Loucy (cell line): Measurements from ENCODE around the gene GNGT1.

ENCODE experiments used
- EZH2phosphoT487 ChIP-seq: fragments of 200-600 bp; IDR thresholded peaks from 2 replicates; pipeline ENCODE4 v1.6.1; 2018; ENCODE audit warnings: antibody characterized with exemption, mild to moderate bottlenecking, moderate library complexity, borderline replicate concordance
- TF ChIP-seq, protein P1 (sequence below): fragments of 200-600 bp; sonication (generic); conservative IDR thresholded peaks from 2 replicates; pipeline ENCODE4 v1.5.1; 2014; ENCODE audit warnings: mild to moderate bottlenecking, antibody characterized with exemption, low read length

DNA sequence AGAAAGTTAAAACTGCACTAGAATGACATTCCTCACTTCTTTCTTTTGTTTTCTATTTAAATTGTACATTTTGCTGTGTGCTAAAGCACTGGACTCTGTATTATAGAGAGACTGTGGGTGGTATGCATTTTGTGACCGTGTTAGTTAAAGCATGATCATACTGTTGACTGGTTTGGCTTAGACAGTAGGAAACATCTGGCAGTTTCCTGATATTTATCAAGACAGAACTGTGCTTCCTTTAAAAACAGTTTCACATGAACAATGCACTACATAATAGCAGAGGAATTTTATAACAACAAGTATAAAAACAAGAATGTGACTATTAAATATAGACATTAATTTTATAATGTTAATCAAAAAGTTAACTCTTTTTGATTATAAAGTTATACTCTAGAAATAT lies 38.3 kb downstream of the GNGT1 start:
- TF ChIP-seq, protein P1, sequence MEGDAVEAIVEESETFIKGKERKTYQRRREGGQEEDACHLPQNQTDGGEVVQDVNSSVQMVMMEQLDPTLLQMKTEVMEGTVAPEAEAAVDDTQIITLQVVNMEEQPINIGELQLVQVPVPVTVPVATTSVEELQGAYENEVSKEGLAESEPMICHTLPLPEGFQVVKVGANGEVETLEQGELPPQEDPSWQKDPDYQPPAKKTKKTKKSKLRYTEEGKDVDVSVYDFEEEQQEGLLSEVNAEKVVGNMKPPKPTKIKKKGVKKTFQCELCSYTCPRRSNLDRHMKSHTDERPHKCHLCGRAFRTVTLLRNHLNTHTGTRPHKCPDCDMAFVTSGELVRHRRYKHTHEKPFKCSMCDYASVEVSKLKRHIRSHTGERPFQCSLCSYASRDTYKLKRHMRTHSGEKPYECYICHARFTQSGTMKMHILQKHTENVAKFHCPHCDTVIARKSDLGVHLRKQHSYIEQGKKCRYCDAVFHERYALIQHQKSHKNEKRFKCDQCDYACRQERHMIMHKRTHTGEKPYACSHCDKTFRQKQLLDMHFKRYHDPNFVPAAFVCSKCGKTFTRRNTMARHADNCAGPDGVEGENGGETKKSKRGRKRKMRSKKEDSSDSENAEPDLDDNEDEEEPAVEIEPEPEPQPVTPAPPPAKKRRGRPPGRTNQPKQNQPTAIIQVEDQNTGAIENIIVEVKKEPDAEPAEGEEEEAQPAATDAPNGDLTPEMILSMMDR = no peak
- no peak for TF ChIP-seq EZH2phosphoT487
